ENCODE data around the gene CCDC60. TPM values are rescaled to one million over a fixed set of nuclear protein-coding genes. Genes with fewer than 3 reads are reported as not detected.

CCDC60 gene
- polyA plus RNA-seq, 1 experiment = not detected

DNA sequence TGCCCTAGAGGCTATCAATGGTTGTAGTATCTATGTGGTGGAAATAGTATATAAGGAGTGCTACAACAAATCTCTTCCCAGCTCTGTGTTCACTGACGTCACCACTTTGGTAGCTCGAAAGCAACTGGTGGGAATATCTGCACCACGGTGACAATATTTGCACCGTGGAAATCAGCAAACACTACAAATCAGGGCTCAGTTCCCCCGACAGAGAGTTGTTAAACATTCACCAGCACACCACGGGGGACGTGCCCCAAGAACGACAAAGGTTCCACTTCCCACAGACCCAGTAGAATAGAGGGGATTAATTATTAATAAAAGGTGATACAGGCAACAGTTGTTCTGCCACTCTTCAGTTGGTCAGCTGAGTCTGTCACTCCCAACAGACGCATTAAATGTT is 98.4 kb downstream of the CCDC60 start:
- H3K4me3 ChIP-seq (ENCODE audit: low read depth, low read length) = no peak overlapping the region
- TF ChIP-seq, protein P1, sequence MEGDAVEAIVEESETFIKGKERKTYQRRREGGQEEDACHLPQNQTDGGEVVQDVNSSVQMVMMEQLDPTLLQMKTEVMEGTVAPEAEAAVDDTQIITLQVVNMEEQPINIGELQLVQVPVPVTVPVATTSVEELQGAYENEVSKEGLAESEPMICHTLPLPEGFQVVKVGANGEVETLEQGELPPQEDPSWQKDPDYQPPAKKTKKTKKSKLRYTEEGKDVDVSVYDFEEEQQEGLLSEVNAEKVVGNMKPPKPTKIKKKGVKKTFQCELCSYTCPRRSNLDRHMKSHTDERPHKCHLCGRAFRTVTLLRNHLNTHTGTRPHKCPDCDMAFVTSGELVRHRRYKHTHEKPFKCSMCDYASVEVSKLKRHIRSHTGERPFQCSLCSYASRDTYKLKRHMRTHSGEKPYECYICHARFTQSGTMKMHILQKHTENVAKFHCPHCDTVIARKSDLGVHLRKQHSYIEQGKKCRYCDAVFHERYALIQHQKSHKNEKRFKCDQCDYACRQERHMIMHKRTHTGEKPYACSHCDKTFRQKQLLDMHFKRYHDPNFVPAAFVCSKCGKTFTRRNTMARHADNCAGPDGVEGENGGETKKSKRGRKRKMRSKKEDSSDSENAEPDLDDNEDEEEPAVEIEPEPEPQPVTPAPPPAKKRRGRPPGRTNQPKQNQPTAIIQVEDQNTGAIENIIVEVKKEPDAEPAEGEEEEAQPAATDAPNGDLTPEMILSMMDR (IDR thresholded peaks at IDR 0.05; ENCODE audit: low read depth, low read length) = no peak
- POLR2A ChIA-PET = no interaction called here
- no peak for DNase-seq (ENCODE audit: low read depth, low spot score)
- H3K9me3 ChIP-seq (ENCODE audit: control insufficient read depth, insufficient read depth, low read length) = peaks cover 19% of the 10 kb centered on the region
- CTCF ChIA-PET = no interaction called here
- no peak overlapping the region for H3K27ac ChIP-seq (ENCODE audit: low read depth, low read length)
- H3K27me3 ChIP-seq (ENCODE audit: control insufficient read depth, insufficient read depth, low read length) = no peaks in the 10 kb centered on the region

DNA sequence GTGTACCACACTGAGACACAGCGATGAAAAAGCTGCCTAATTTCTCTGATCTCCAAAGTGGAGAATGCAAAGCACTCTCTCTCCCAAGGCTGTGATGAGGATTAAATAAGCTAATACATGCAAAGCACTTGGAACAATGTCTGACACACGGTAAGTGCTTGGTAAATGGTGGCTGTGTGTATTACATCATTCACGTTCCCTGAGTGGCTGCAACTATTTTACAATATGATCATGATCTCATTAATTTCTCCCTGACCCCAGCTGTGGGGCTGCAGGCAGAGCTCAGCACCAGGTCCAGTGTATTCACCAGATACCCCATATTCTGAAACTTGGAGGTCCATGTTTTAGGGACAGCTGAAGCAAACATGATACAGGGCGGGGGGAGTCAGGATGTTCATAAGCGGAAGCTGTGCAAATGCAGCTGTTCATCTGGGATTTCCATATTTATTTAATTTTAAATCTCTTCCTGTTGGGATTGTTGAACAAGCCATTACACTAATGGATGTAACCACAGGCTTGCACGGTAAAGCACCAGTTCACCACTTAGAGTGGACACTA is 106.4 kb downstream of the CCDC60 start:
- POLR2A ChIA-PET = no interaction called here
- no peaks in the 10 kb centered on the region for H3K27me3 ChIP-seq (ENCODE audit: control insufficient read depth, insufficient read depth, low read length)
- H3K4me3 ChIP-seq (ENCODE audit: low read depth, low read length) = no peak overlapping the region
- CTCF ChIA-PET = no interaction called here
- H3K27ac ChIP-seq (ENCODE audit: low read depth, low read length) = no peak overlapping the region
- peaks cover 5% of the 10 kb centered on the region for H3K9me3 ChIP-seq (ENCODE audit: control insufficient read depth, insufficient read depth, low read length)
- DNase-seq (ENCODE audit: low read depth, low spot score) = no peak
- TF ChIP-seq, protein P1 (IDR thresholded peaks at IDR 0.05; ENCODE audit: low read depth, low read length) = no peak

DNA sequence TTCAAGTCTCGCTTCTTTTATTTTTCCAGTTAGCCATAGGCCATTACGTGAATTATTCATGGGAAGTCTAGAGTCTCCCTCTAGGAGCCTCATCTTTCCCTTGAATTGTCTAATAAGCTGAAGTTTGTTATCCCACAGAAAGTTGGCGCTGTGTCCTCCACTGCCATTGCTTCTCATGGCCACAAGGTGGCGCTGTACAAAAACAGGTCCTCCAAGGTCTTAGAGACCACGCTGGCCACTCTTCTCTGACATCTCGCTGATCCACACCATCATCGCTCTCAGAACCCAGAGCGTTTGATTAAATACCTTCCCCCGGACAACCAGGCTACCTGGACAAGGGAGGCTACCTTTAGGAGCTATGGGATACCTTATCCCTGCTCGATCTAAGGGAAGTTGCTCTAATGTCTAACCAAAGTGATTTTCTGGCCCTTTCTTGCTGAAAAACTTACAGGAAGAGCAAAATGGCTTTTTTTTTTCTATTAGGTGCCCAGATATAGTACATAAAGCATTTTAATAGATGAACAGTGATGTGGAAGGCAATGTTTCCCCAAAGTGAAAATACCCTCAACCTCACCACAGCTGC is 110.0 kb downstream of the CCDC60 start:
- no peak overlapping the region for H3K4me3 ChIP-seq (ENCODE audit: low read depth, low read length)
- TF ChIP-seq, protein P1 (IDR thresholded peaks at IDR 0.05; ENCODE audit: low read depth, low read length) = no peak
- no peaks in the 10 kb centered on the region for H3K27me3 ChIP-seq (ENCODE audit: control insufficient read depth, insufficient read depth, low read length)
- ChIA-PET CTCF (no interaction called here), POLR2A (no interaction called here)
- peaks cover 12% of the 10 kb centered on the region; the same call in 1 of the 2 replicates for H3K9me3 ChIP-seq (ENCODE audit: control insufficient read depth, insufficient read depth, low read length)
- no peak for DNase-seq (ENCODE audit: low read depth, low spot score)
- H3K27ac ChIP-seq (ENCODE audit: low read depth, low read length) = no peak overlapping the region

DNA sequence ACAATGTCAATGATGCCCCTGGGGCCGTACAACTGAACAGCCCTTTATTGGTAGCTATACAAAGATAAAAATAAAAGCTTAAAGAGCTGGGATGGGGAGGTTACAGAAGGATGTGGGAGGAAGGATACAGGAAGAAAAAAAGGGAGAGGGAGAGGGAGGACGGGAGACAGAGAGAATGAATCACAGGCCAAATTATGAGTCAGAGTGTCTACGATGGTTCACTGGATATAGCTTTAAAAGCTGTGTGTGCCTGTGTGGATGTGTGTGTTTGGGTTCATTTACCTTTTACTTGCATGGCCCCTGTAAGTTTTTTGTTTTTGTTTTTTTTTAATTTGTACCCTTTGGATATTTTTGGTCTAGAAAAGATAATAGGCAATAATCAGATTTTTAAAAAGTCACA is 111.9 kb downstream of the CCDC60 start:
- ChIA-PET POLR2A (no interaction called here), CTCF (no interaction called here)
- no peak for DNase-seq (ENCODE audit: low read depth, low spot score)
- Histone ChIP-seq H3K27me3 (ENCODE audit: control insufficient read depth, insufficient read depth, low read length) (no peaks in the 10 kb centered on the region), H3K4me3 (ENCODE audit: low read depth, low read length) (no peak overlapping the region), H3K9me3 (ENCODE audit: control insufficient read depth, insufficient read depth, low read length) (peaks cover 13% of the 10 kb centered on the region; the same call in 1 of the 2 replicates), H3K27ac (ENCODE audit: low read depth, low read length) (no peak overlapping the region)
- TF ChIP-seq, protein P1 (IDR thresholded peaks at IDR 0.05; ENCODE audit: low read depth, low read length) = no peak

DNA sequence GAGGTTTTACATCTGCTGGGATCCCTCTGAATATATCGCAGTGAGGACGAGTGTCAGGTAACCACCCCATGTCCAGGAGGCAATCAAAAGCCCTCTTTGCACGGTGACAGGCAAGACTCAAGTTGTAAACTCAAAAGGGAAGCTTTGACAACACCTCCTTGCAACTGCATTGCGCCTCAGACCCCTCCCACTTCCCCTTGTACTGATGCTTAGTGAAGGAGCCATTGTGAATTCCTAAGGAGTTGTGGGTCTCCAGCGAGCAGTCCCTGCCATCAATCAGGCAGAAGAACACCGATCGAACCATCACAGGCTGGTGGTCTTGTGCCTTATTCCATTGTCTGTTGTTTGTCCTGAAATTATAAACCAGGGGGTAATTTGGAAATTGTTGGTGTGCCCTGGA is 112.6 kb downstream of the CCDC60 start:
- ChIA-PET POLR2A (no interaction called here), CTCF (no interaction called here)
- H3K27me3 ChIP-seq (ENCODE audit: control insufficient read depth, insufficient read depth, low read length) = no peaks in the 10 kb centered on the region
- H3K27ac ChIP-seq (ENCODE audit: low read depth, low read length) = no peak overlapping the region
- DNase-seq (ENCODE audit: low read depth, low spot score) = no peak
- TF ChIP-seq, protein P1 (IDR thresholded peaks at IDR 0.05; ENCODE audit: low read depth, low read length) = no peak
- peaks cover 13% of the 10 kb centered on the region; the same call in 1 of the 2 replicates for H3K9me3 ChIP-seq (ENCODE audit: control insufficient read depth, insufficient read depth, low read length)
- H3K4me3 ChIP-seq (ENCODE audit: low read depth, low read length) = no peak overlapping the region

Measured in AG04450 (cell line).